Mesothelial cell of epicardium (in vitro differentiated cells): ENCODE measurements around the gene FYN. TPM values are rescaled to one million over a fixed set of nuclear protein-coding genes. Genes with fewer than 3 reads are reported as not detected.

ENCODE experiments used
- DNase-seq, 2 experiments: peaks; one replicate each; pipeline ENCODE4 v3.0.0; 2021; ENCODE audit warnings: low spot score in 2 of 2; ENCODE audit not compliant: unreplicated experiment in 2 of 2
- H3K27ac Mint-ChIP-seq: 2 replicates; pipeline ENCODE4 v1.8.0; 2021; ENCODE audit warnings: mixed read lengths
- H3K27me3 Mint-ChIP-seq: 2 replicates; pipeline ENCODE4 v1.8.0; 2021; ENCODE audit warnings: low read depth, mixed read lengths
- H3K36me3 Mint-ChIP-seq: 2 replicates; pipeline ENCODE4 v1.8.0; 2021; ENCODE audit warnings: mixed read lengths
- H3K4me1 Mint-ChIP-seq: 2 replicates; pipeline ENCODE4 v1.8.0; 2021; ENCODE audit warnings: mixed read lengths
- H3K4me3 Mint-ChIP-seq: 2 replicates; pipeline ENCODE4 v1.8.0; 2021; ENCODE audit warnings: mild to moderate bottlenecking, moderate library complexity, mixed read lengths
- H3K9me3 Mint-ChIP-seq: 2 replicates; pipeline ENCODE4 v1.8.0; 2021; ENCODE audit warnings: mixed read lengths
- CTCF ChIP-seq: fragments of 200-600 bp; sonication (generic); IDR thresholded peaks from one replicate; pipeline ENCODE4 v1.5.0; 2021; ENCODE audit warnings: antibody characterized with exemption; ENCODE audit not compliant: unreplicated experiment
- total RNA-seq: library from RNA; stranded (reverse); gene quantifications from 3 replicates; pipeline ENCODE4 v1.2.1, GENCODE V29; 2021

FYN gene
- total RNA-seq, 1 donor from 2014 or later = 115 TPM

- DNase-seq = no peak
- Mint-ChIP-seq H3K4me1 (no peaks in the 10 kb centered on the region), H3K9me3 (no peaks in the 10 kb centered on the region), H3K27ac (no peak overlapping the region), H3K36me3 (peaks cover 17% of the 10 kb centered on the region), H3K4me3 (no peak overlapping the region), H3K27me3 (no peaks in the 10 kb centered on the region)
- no peak for TF ChIP-seq CTCF
Observed at GRCh38 chr6:111679126-111679858, 194.0 kb downstream of the FYN start.

GRCh38 chr6:111677249-111677990 lies 195.8 kb downstream of the FYN start:
- Mint-ChIP-seq H3K27me3 (no peaks in the 10 kb centered on the region), H3K27ac (no peak overlapping the region), H3K4me3 (no peak overlapping the region), H3K4me1 (peaks cover 14% of the 10 kb centered on the region), H3K36me3 (peaks cover 17% of the 10 kb centered on the region), H3K9me3 (no peaks in the 10 kb centered on the region)
- no peak for DNase-seq
- no peak for TF ChIP-seq CTCF

GRCh38 chr6:111676383-111676782 lies 196.9 kb downstream of the FYN start:
- Mint-ChIP-seq H3K4me3 (no peak overlapping the region), H3K36me3 (peaks cover 19% of the 10 kb centered on the region), H3K9me3 (no peaks in the 10 kb centered on the region), H3K4me1 (peaks cover 14% of the 10 kb centered on the region), H3K27me3 (no peaks in the 10 kb centered on the region), H3K27ac (no peak overlapping the region)
- no peak for DNase-seq
- no peak for TF ChIP-seq CTCF

- Mint-ChIP-seq H3K4me1 (peaks cover 14% of the 10 kb centered on the region), H3K9me3 (no peaks in the 10 kb centered on the region), H3K27ac (no peak overlapping the region), H3K27me3 (no peaks in the 10 kb centered on the region), H3K36me3 (peaks cover 22% of the 10 kb centered on the region), H3K4me3 (no peak overlapping the region)
- TF ChIP-seq CTCF = no peak
- no peak for DNase-seq
Observed at GRCh38 chr6:111674883-111675282, 198.4 kb downstream of the FYN start.

- Mint-ChIP-seq H3K4me3 (no peak overlapping the region), H3K27ac (no peak overlapping the region), H3K27me3 (no peaks in the 10 kb centered on the region), H3K36me3 (peaks cover 24% of the 10 kb centered on the region), H3K4me1 (peaks cover 14% of the 10 kb centered on the region), H3K9me3 (no peaks in the 10 kb centered on the region)
- DNase-seq = no peak
- no peak for TF ChIP-seq CTCF
Observed at GRCh38 chr6:111674413-111674812, 198.8 kb downstream of the FYN start.
